ENCODE results near the gene DOCK4.

Gene DOCK4

DNA sequence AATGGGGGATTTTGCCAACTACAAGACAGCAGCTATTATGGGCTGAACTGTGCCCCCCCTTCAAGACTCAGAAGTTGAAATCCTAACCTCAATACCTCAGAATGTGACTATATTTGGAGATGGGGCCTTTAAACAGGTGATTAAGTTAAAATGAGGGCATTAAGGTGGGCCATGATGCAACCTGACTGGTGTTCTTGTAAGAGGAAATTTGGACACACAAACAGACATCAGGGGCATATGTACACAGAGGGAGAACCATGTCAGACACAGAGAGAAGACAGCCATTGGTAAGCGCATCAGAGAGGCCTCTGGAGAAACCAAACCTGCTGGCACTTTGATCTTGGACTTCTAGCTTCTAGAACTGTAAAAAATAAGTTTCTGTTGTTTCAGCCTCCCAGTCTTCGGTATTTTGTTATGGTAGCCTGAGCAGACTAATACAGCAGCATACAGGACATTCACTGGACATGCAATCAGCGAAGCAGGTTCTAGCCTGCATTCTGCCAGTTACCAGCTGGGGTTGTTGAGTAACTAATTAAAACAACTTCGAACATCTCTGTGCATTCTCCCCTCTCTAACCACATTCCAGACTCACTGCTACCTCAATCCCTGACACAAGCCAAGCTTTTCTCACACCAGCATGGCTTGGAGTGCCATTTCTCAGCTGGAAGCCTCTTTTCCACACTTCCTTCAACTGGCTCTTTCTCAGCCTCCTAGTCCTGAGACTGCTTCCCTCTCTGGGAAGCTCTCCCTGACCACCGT is 141.4 kb downstream of the DOCK4 start:
- peaks cover 15% of the 10 kb centered on the region for H3K79me1 ChIP-seq (replicated peaks; ENCODE audit: low read length, poor library complexity, severe bottlenecking)
- no peak overlapping the region for H3K4ac ChIP-seq (ENCODE audit: low read depth in 1 of 2, low read length in 2 of 2)
- no peaks in the 10 kb centered on the region for H3K27me3 ChIP-seq (ENCODE audit: control insufficient read depth in 1 of 2, insufficient read depth in 1 of 2, low read length in 2 of 2)
- H3K4me3 ChIP-seq (ENCODE audit: insufficient read depth in 1 of 2, low read depth in 1 of 2, low read length in 2 of 2), result no peak overlapping the region
- H2AFZ ChIP-seq (ENCODE audit: low read depth, low read length), result no peak overlapping the region
- H3K4me1 ChIP-seq (ENCODE audit: control insufficient read depth, insufficient read depth, low read depth, low read length), result peaks cover 8% of the 10 kb centered on the region
- 97% methylated on average over 4 of the region's 5 CpGs for WGBS
- H3K9ac ChIP-seq (ENCODE audit: low read length), result no peak overlapping the region
- no peak overlapping the region for H4K8ac ChIP-seq (ENCODE audit: low read length)
- H3K23ac ChIP-seq (ENCODE audit: low read length in 2 of 2), result no peak overlapping the region
- H2BK5ac ChIP-seq (ENCODE audit: low read depth, low read length, poor library complexity, severe bottlenecking), result no peak overlapping the region
- no peak overlapping the region for H4K91ac ChIP-seq (ENCODE audit: low read length)
- H2BK12ac ChIP-seq (ENCODE audit: low read length in 2 of 2), result no peak overlapping the region
- no peaks in the 10 kb centered on the region for H3K9me3 ChIP-seq (ENCODE audit: control insufficient read depth, low read length)
- H3K14ac ChIP-seq (ENCODE audit: low read length in 2 of 2), result no peak overlapping the region
- no peak overlapping the region for H2BK120ac ChIP-seq (ENCODE audit: low read depth, low read length)
- H3K4me2 ChIP-seq (ENCODE audit: low read length, poor library complexity, severe bottlenecking), result no peak overlapping the region
- H3K36me3 ChIP-seq (ENCODE audit: control insufficient read depth in 1 of 2, insufficient read depth in 2 of 2, low read depth in 1 of 2, low read length in 2 of 2), result no peaks in the 10 kb centered on the region
- H2AK5ac ChIP-seq (ENCODE audit: low read length, severe bottlenecking), result peak overlapping the region; percentile 79
- H2BK15ac ChIP-seq (ENCODE audit: low read depth, poor library complexity, severe bottlenecking), result no peak overlapping the region
- H3K27ac ChIP-seq (ENCODE audit: low read length, poor library complexity, severe bottlenecking), result peak overlapping the region; percentile 66
- DNase-seq, result no peak
- no peak overlapping the region for H3K18ac ChIP-seq (ENCODE audit: low read depth in 1 of 2, low read length in 2 of 2)

DNA sequence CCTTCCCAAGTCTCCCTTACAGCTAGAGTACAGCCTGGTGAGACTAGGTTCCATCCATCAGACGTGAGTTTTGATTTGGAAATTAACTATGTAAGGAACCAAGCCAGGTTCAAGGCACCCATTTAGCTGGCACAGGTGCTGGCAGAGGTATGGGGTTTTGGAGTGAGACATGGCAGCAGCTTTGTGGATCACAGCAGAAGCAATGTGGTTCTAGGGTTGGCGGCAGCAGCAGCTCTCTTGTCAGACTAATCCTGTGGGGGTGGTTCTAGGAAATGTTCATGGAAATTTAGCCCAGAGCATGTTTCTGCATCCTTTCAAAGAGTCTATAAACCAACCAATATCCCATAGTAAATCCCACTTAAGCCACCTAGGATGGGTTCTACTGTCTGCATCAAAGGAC is 142.2 kb downstream of the DOCK4 start:
- H2AK5ac ChIP-seq (ENCODE audit: low read length, severe bottlenecking), result peak overlapping the region; percentile 82
- no peak overlapping the region for H2BK12ac ChIP-seq (ENCODE audit: low read length in 2 of 2)
- no peaks in the 10 kb centered on the region for H3K9me3 ChIP-seq (ENCODE audit: control insufficient read depth, low read length)
- H3K36me3 ChIP-seq (ENCODE audit: control insufficient read depth in 1 of 2, insufficient read depth in 2 of 2, low read depth in 1 of 2, low read length in 2 of 2), result no peaks in the 10 kb centered on the region
- no peak overlapping the region for H2AFZ ChIP-seq (ENCODE audit: low read depth, low read length)
- no peak overlapping the region for H3K4me3 ChIP-seq (ENCODE audit: insufficient read depth in 1 of 2, low read depth in 1 of 2, low read length in 2 of 2)
- H3K79me1 ChIP-seq (replicated peaks; ENCODE audit: low read length, poor library complexity, severe bottlenecking), result peaks cover 15% of the 10 kb centered on the region
- H3K9ac ChIP-seq (ENCODE audit: low read length), result no peak overlapping the region
- no peak overlapping the region for H4K91ac ChIP-seq (ENCODE audit: low read length)
- H3K14ac ChIP-seq (ENCODE audit: low read length in 2 of 2), result no peak overlapping the region
- H3K27ac ChIP-seq (ENCODE audit: low read length, poor library complexity, severe bottlenecking), result peak overlapping the region; percentile 66
- H4K8ac ChIP-seq (ENCODE audit: low read length), result no peak overlapping the region
- no peak overlapping the region for H3K4ac ChIP-seq (ENCODE audit: low read depth in 1 of 2, low read length in 2 of 2)
- H3K4me1 ChIP-seq (ENCODE audit: control insufficient read depth, insufficient read depth, low read depth, low read length), result peaks cover 8% of the 10 kb centered on the region
- H2BK15ac ChIP-seq (ENCODE audit: low read depth, poor library complexity, severe bottlenecking), result no peak overlapping the region
- no peak overlapping the region for H2BK120ac ChIP-seq (ENCODE audit: low read depth, low read length)
- WGBS, result 90% methylated on average over 2 of the region's 2 CpGs
- H3K4me2 ChIP-seq (ENCODE audit: low read length, poor library complexity, severe bottlenecking), result no peak overlapping the region
- H3K23ac ChIP-seq (ENCODE audit: low read length in 2 of 2), result no peak overlapping the region
- no peak overlapping the region for H2BK5ac ChIP-seq (ENCODE audit: low read depth, low read length, poor library complexity, severe bottlenecking)
- DNase-seq, result no peak
- H3K27me3 ChIP-seq (ENCODE audit: control insufficient read depth in 1 of 2, insufficient read depth in 1 of 2, low read length in 2 of 2), result no peaks in the 10 kb centered on the region
- peak overlapping the region in 1 of 2 experiments; percentile 6 for H3K18ac ChIP-seq (ENCODE audit: low read depth in 1 of 2, low read length in 2 of 2)

DNA sequence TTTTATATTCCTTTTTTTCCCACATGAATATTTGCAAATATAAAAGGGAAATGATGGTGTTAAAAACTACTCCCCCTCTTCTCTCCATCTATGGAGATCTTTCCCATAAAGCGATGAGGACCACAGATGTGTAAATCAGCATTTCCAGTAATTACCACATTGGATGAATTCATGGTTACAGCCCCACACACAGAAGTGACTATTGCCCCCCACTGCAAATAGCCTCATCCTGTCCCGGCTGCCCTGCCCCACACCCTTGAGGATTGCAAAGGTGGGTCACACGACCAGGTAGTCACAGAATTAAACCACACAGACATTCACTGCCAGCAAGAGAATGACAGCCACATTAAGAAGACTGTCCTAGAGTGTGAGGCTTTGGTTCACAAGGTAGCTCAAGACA is 145.1 kb downstream of the DOCK4 start:
- Histone ChIP-seq H3K23ac (ENCODE audit: low read length in 2 of 2) (no peak overlapping the region), H3K4ac (ENCODE audit: low read depth in 1 of 2, low read length in 2 of 2) (no peak overlapping the region), H3K14ac (ENCODE audit: low read length in 2 of 2) (no peak overlapping the region), H3K36me3 (ENCODE audit: control insufficient read depth in 1 of 2, insufficient read depth in 2 of 2, low read depth in 1 of 2, low read length in 2 of 2) (no peaks in the 10 kb centered on the region), H3K9me3 (ENCODE audit: control insufficient read depth, low read length) (no peaks in the 10 kb centered on the region), H4K91ac (ENCODE audit: low read length) (no peak overlapping the region), H2BK15ac (ENCODE audit: low read depth, poor library complexity, severe bottlenecking) (no peak overlapping the region), H2AK5ac (ENCODE audit: low read length, severe bottlenecking) (peak overlapping the region; percentile 15), H3K27me3 (ENCODE audit: control insufficient read depth in 1 of 2, insufficient read depth in 1 of 2, low read length in 2 of 2) (no peaks in the 10 kb centered on the region), H3K4me2 (ENCODE audit: low read length, poor library complexity, severe bottlenecking) (no peak overlapping the region), H3K27ac (ENCODE audit: low read length, poor library complexity, severe bottlenecking) (no peak overlapping the region), H2BK120ac (ENCODE audit: low read depth, low read length) (no peak overlapping the region), H3K4me1 (ENCODE audit: control insufficient read depth, insufficient read depth, low read depth, low read length) (peaks cover 3% of the 10 kb centered on the region), H2BK12ac (ENCODE audit: low read length in 2 of 2) (no peak overlapping the region), H3K18ac (ENCODE audit: low read depth in 1 of 2, low read length in 2 of 2) (no peak overlapping the region), H3K79me1 (replicated peaks; ENCODE audit: low read length, poor library complexity, severe bottlenecking) (peaks cover 18% of the 10 kb centered on the region), H2BK5ac (ENCODE audit: low read depth, low read length, poor library complexity, severe bottlenecking) (no peak overlapping the region), H3K4me3 (ENCODE audit: insufficient read depth in 1 of 2, low read depth in 1 of 2, low read length in 2 of 2) (no peak overlapping the region), H3K9ac (ENCODE audit: low read length) (no peak overlapping the region), H4K8ac (ENCODE audit: low read length) (no peak overlapping the region), H2AFZ (ENCODE audit: low read depth, low read length) (no peak overlapping the region)
- no peak for DNase-seq
- 97% methylated on average over 3 of the region's 3 CpGs for WGBS

DNA sequence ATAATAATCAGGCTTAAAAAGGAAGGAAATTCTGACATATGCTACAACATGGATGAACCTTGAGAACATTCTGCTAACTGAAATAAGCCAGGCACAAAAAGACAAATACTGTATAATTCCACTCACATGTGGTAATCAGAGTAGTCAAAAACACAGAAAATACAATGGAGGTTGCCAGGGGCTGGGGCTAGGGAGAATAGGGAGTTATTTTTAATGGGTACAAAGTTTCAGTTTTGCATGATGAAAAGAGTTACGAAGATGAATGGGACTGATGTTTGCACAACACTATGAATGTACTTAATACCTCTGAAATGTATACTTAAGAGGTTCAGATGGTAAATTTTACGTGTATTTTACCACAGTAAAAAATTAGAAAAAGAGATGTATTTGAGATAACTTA is 145.6 kb downstream of the DOCK4 start:
- H3K9me3 ChIP-seq (ENCODE audit: control insufficient read depth, low read length), result no peaks in the 10 kb centered on the region
- no peak overlapping the region for H2BK12ac ChIP-seq (ENCODE audit: low read length in 2 of 2)
- no peak overlapping the region for H4K91ac ChIP-seq (ENCODE audit: low read length)
- H3K79me1 ChIP-seq (replicated peaks; ENCODE audit: low read length, poor library complexity, severe bottlenecking), result peaks cover 19% of the 10 kb centered on the region
- no peak overlapping the region for H2BK15ac ChIP-seq (ENCODE audit: low read depth, poor library complexity, severe bottlenecking)
- no peak overlapping the region for H3K23ac ChIP-seq (ENCODE audit: low read length in 2 of 2)
- no peak overlapping the region for H3K27ac ChIP-seq (ENCODE audit: low read length, poor library complexity, severe bottlenecking)
- H3K9ac ChIP-seq (ENCODE audit: low read length), result no peak overlapping the region
- H3K18ac ChIP-seq (ENCODE audit: low read depth in 1 of 2, low read length in 2 of 2), result no peak overlapping the region
- no peak overlapping the region for H3K14ac ChIP-seq (ENCODE audit: low read length in 2 of 2)
- no CpG with 5 or more reads among the region's 2 CpGs for WGBS
- H3K36me3 ChIP-seq (ENCODE audit: control insufficient read depth in 1 of 2, insufficient read depth in 2 of 2, low read depth in 1 of 2, low read length in 2 of 2), result no peaks in the 10 kb centered on the region
- H3K27me3 ChIP-seq (ENCODE audit: control insufficient read depth in 1 of 2, insufficient read depth in 1 of 2, low read length in 2 of 2), result no peaks in the 10 kb centered on the region
- peaks cover 1% of the 10 kb centered on the region for H3K4me1 ChIP-seq (ENCODE audit: control insufficient read depth, insufficient read depth, low read depth, low read length)
- H3K4me2 ChIP-seq (ENCODE audit: low read length, poor library complexity, severe bottlenecking), result no peak overlapping the region
- H2AFZ ChIP-seq (ENCODE audit: low read depth, low read length), result no peak overlapping the region
- no peak overlapping the region for H2AK5ac ChIP-seq (ENCODE audit: low read length, severe bottlenecking)
- H3K4ac ChIP-seq (ENCODE audit: low read depth in 1 of 2, low read length in 2 of 2), result no peak overlapping the region
- H4K8ac ChIP-seq (ENCODE audit: low read length), result no peak overlapping the region
- no peak for DNase-seq
- H3K4me3 ChIP-seq (ENCODE audit: insufficient read depth in 1 of 2, low read depth in 1 of 2, low read length in 2 of 2), result no peak overlapping the region
- H2BK5ac ChIP-seq (ENCODE audit: low read depth, low read length, poor library complexity, severe bottlenecking), result no peak overlapping the region
- no peak overlapping the region for H2BK120ac ChIP-seq (ENCODE audit: low read depth, low read length)
